HepG2 (cell line): ENCODE results near the gene PPP1R16B.
"Not testable (repeated sequence)": the region's sequence is repeated elsewhere in the genome, so short reads cannot be mapped to it uniquely, and the experiment has no call there.

Experiments
- CBX5 ChIP-seq: sonication (generic); formaldehyde crosslinking; IDR thresholded peaks from 2 replicates; pipeline ENCODE4 v1.4.0; 2020; ENCODE audit warnings: missing genetic modification reagents, borderline replicate concordance
- CTCF ChIP-seq: sonication (generic); formaldehyde crosslinking; IDR thresholded peaks from 2 replicates; pipeline ENCODE4 v1.5.0; 2020; ENCODE audit warnings: mild to moderate bottlenecking, missing genetic modification reagents, moderate library complexity
- FOXP4 ChIP-seq: sonication (generic); formaldehyde crosslinking; IDR thresholded peaks from 2 replicates; pipeline ENCODE4 v1.4.0; 2020; ENCODE audit warnings: missing genetic modification reagents
- NONO ChIP-seq, 2 experiments: fragments of 450-650 bp in 1 of 2; sonication (generic) in 1 of 2; formaldehyde crosslinking in 1 of 2; IDR thresholded peaks in 1 of 2; conservative IDR thresholded peaks in 1 of 2; 2 replicates each; pipeline versions ENCODE4 v1.6.1 to v1.8.0; 2017 to 2022; ENCODE audit warnings: mild to moderate bottlenecking in 1 of 2, missing genetic modification reagents in 1 of 2, moderate library complexity in 1 of 2
- PHF8 ChIP-seq: sonication (generic); formaldehyde crosslinking; IDR thresholded peaks from 2 replicates; pipeline ENCODE4 v1.5.0; 2020; ENCODE audit warnings: missing genetic modification reagents
- POLR2AphosphoS5 ChIP-seq: IDR thresholded peaks from 2 replicates; pipeline ENCODE4 v1.6.1; 2012; ENCODE audit warnings: low read depth, low read length
- SRF ChIP-seq: IDR thresholded peaks from 2 replicates; pipeline ENCODE4 v1.6.1; 2011; ENCODE audit warnings: mild to moderate bottlenecking, low read depth, low read length, moderate library complexity
- TEAD2 ChIP-seq: sonication (generic); formaldehyde crosslinking; IDR thresholded peaks from 2 replicates; pipeline ENCODE4 v1.9.0; 2021; ENCODE audit warnings: missing genetic modification reagents
- TOE1 ChIP-seq: sonication (generic); formaldehyde crosslinking; IDR thresholded peaks from 2 replicates; pipeline ENCODE4 v1.4.0; 2020; ENCODE audit warnings: mild to moderate bottlenecking, missing genetic modification reagents
- ZNF800 ChIP-seq: sonication (generic); formaldehyde crosslinking; IDR thresholded peaks from 2 replicates; pipeline ENCODE4 v1.4.0; 2020; ENCODE audit warnings: missing genetic modification reagents

- not testable (repeated sequence) for TF ChIP-seq FOXP4 (CRISPR knock-in tag); SRF; PHF8 (CRISPR knock-in tag); NONO (IDR thresholded peaks at IDR 0.05); NONO (CRISPR knock-in tag; conservative IDR thresholded peaks at IDR 0.05); CBX5 (CRISPR knock-in tag); TOE1; TEAD2 (CRISPR knock-in tag); CTCF (CRISPR knock-in tag); POLR2AphosphoS5; ZNF800
These were observed 154.7 kb downstream of the PPP1R16B start for GRCh38 chr20:38960187-38960687.
